IMR-90 (cell line): ENCODE results near the gene SIDT1. TPM values are rescaled to one million over a fixed set of nuclear protein-coding genes. Genes with fewer than 3 reads are reported as not detected.

Experiments used
- ATAC-seq: fragments of 200-7000 bp; cut with Tn5 transposase; 2 replicates; pipeline ENCODE4 v1.9.1; 2020; ENCODE audit warnings: low read depth, mild to moderate bottlenecking, moderate library complexity
- BruUV-seq: library from RNA; stranded (reverse); fragments of 400-500 nt; replicated peaks from 2 replicates; lab custom pipeline; 2021; lab: Mats Ljungman, UMichigan
- CTCF ChIA-PET: fragments of 300-600 bp; formaldehyde crosslinking; extraction: SDS; loops from one replicate; lab custom pipeline; 2021; ENCODE audit warnings: antibody characterized with exemption; lab: Yijun Ruan, JAX
- POLR2A ChIA-PET: fragments of 300-600 bp; sonication (Branson Sonifier 250); formaldehyde crosslinking; loops from one replicate; lab custom pipeline; 2022; ENCODE audit warnings: antibody characterized with exemption; ENCODE audit not compliant: unreplicated experiment; lab: Charles Lee
- DNase-seq: peaks from one replicate; pipeline ENCODE4 v3.0.0; 2013
- H2AFZ ChIP-seq: replicated peaks from 2 replicates; pipeline ENCODE3; 2013; ENCODE audit warnings: low read length, mild to moderate bottlenecking; ENCODE audit not compliant: poor library complexity
- H2AK5ac ChIP-seq: 2 replicates; pipeline ENCODE4 v1.6.1; 2013; ENCODE audit warnings: low read depth, low read length, inconsistent platforms
- H2AK9ac ChIP-seq: replicated peaks from 2 replicates; pipeline ENCODE3; 2013; ENCODE audit warnings: mild to moderate bottlenecking, low read depth, low read length, moderate library complexity; ENCODE audit not compliant: poor library complexity
- H2BK120ac ChIP-seq: 2 replicates; pipeline ENCODE4 v1.6.1; 2013; ENCODE audit warnings: low read depth, low read length, inconsistent platforms
- H2BK15ac ChIP-seq: 3 replicates; pipeline ENCODE4 v1.6.1; 2013; ENCODE audit warnings: low read depth, low read length, inconsistent platforms
- H2BK20ac ChIP-seq: 2 replicates; pipeline ENCODE4 v1.6.1; 2013; ENCODE audit warnings: low read depth, mild to moderate bottlenecking, inconsistent platforms, low read length, moderate library complexity
- H2BK5ac ChIP-seq: 2 replicates; pipeline ENCODE4 v1.6.1; 2013; ENCODE audit warnings: mild to moderate bottlenecking, low read depth, low read length, inconsistent platforms; ENCODE audit not compliant: poor library complexity, severe bottlenecking
- H3K14ac ChIP-seq: replicated peaks from 2 replicates; pipeline ENCODE4 v1.6.1; 2013; ENCODE audit warnings: low read depth, low read length, inconsistent platforms
- H3K18ac ChIP-seq: 2 replicates; pipeline ENCODE4 v1.6.1; 2013; ENCODE audit warnings: low read depth, low read length, control low read depth
- H3K23ac ChIP-seq: 2 replicates; pipeline ENCODE4 v1.6.1; 2013; ENCODE audit warnings: low read depth, low read length, inconsistent platforms
- H3K27ac ChIP-seq: 2 replicates; pipeline ENCODE4 v1.5.1; 2013; ENCODE audit warnings: mild to moderate bottlenecking, control low read depth, low read length; ENCODE audit not compliant: insufficient read depth
- H3K27me3 ChIP-seq: 2 replicates; pipeline ENCODE4 v1.6.1; 2013; ENCODE audit warnings: low read length; ENCODE audit not compliant: control insufficient read depth, insufficient read depth
- H3K36me3 ChIP-seq: 2 replicates; pipeline ENCODE4 v1.6.1; 2013; ENCODE audit warnings: low read length, mixed read lengths; ENCODE audit not compliant: control insufficient read depth, insufficient read depth
- H3K4ac ChIP-seq: 2 replicates; pipeline ENCODE4 v1.6.1; 2013; ENCODE audit warnings: low read depth, low read length, inconsistent platforms
- H3K4me1 ChIP-seq: 2 replicates; pipeline ENCODE4 v1.6.1; 2013; ENCODE audit warnings: low read length, mixed read lengths; ENCODE audit not compliant: control insufficient read depth, insufficient read depth
- H3K4me2 ChIP-seq: 2 replicates; pipeline ENCODE4 v1.6.1; 2013; ENCODE audit warnings: low read depth, mild to moderate bottlenecking, control low read depth, low read length, moderate library complexity
- H3K4me3 ChIP-seq: 2 replicates; pipeline ENCODE4 v1.5.1; 2013; ENCODE audit warnings: low read depth, mild to moderate bottlenecking, control low read depth, low read length, moderate library complexity; ENCODE audit not compliant: insufficient read depth
- H3K56ac ChIP-seq: 2 replicates; pipeline ENCODE4 v1.6.1; 2013; ENCODE audit warnings: low read length, inconsistent platforms; ENCODE audit not compliant: insufficient read depth; ENCODE audit errors: extremely low read depth
- H3K79me1 ChIP-seq, 2 experiments: 2 replicates each; pipeline ENCODE4 v1.6.1; 2013; ENCODE audit warnings: low read length in 2 of 2, inconsistent platforms in 1 of 2, low read depth in 1 of 2
- H3K9ac ChIP-seq: 2 replicates; pipeline ENCODE4 v1.6.1; 2013; ENCODE audit warnings: low read depth, low read length, control low read depth
- H3K9me1 ChIP-seq: 2 replicates; pipeline ENCODE4 v1.6.1; 2013; ENCODE audit warnings: low read length, inconsistent platforms; ENCODE audit not compliant: insufficient read depth
- H3K9me3 ChIP-seq: 2 replicates; pipeline ENCODE4 v1.6.1; 2013; ENCODE audit warnings: low read length; ENCODE audit not compliant: control insufficient read depth, insufficient read depth
- H4K20me1 ChIP-seq: 2 replicates; pipeline ENCODE4 v1.6.1; 2013; ENCODE audit warnings: low read length, inconsistent platforms; ENCODE audit not compliant: insufficient read depth
- H4K5ac ChIP-seq: 2 replicates; pipeline ENCODE4 v1.6.1; 2013; ENCODE audit warnings: mild to moderate bottlenecking, low read depth, low read length, control low read depth
- H4K8ac ChIP-seq, 2 experiments: 2 replicates each; pipeline ENCODE4 v1.6.1; 2013; ENCODE audit warnings: low read depth in 2 of 2, low read length in 2 of 2, control low read depth in 1 of 2, inconsistent platforms in 1 of 2
- H4K91ac ChIP-seq: 2 replicates; pipeline ENCODE4 v1.6.1; 2013; ENCODE audit warnings: low read depth, low read length, inconsistent platforms; ENCODE audit not compliant: insufficient read depth
- BHLHE40 ChIP-seq: fragments of 150-350 bp; IDR thresholded peaks from 2 replicates; pipeline ENCODE4 v1.6.1; 2016; ENCODE audit warnings: mild to moderate bottlenecking, low read depth, low read length
- CEBPB ChIP-seq: IDR thresholded peaks from 2 replicates; pipeline ENCODE4 v1.6.1; 2012; ENCODE audit warnings: low read depth, low read length, improper control_type of control experiment
- ELK1 ChIP-seq: fragments of 150-350 bp; IDR thresholded peaks from 2 replicates; pipeline ENCODE4 v1.6.1; 2016; ENCODE audit warnings: low read depth, mild to moderate bottlenecking, low read length, moderate library complexity, borderline replicate concordance
- FOS ChIP-seq: fragments of 150-350 bp; IDR thresholded peaks from 2 replicates; pipeline ENCODE4 v1.6.1; 2016; ENCODE audit warnings: low read depth, low read length
- NFE2L2 ChIP-seq: fragments of 150-350 bp; IDR thresholded peaks from 2 replicates; pipeline ENCODE4 v1.6.1; 2016; ENCODE audit warnings: low read depth, mild to moderate bottlenecking, low read length
- POLR2A ChIP-seq: IDR thresholded peaks from 2 replicates; pipeline ENCODE4 v1.6.1; 2012; ENCODE audit warnings: mild to moderate bottlenecking, low read depth, low read length
- USF2 ChIP-seq: fragments of 150-350 bp; IDR thresholded peaks from 2 replicates; pipeline ENCODE4 v1.6.1; 2017; ENCODE audit warnings: mild to moderate bottlenecking, antibody characterized with exemption, low read length, low read depth
- WGBS, 2 experiments: methylation state at CpG; one replicate each; pipeline versions ENCODE4 v1.1.5 to v1.1.7; 2013; ENCODE audit warnings: missing lambda C conversion rate in 2 of 2; ENCODE audit not compliant: insufficient read length in 1 of 2; ENCODE audit errors: extremely low coverage in 2 of 2; 5-methylcytosine and 5-hydroxymethylcytosine counted together
- dilution Hi-C: fragments of 300-500 bp; cut with HindIII; formaldehyde crosslinking; loops from one replicate; pipeline ENCODE4 v1.14.3; 2018; ENCODE audit warnings: low sequenced_read_pairs; ENCODE audit not compliant: unreplicated experiment
- in situ Hi-C: fragments of 300-500 bp; cut with MboI; formaldehyde crosslinking; loops from 3 replicates; pipeline ENCODE4 v1.14.3; 2019; ENCODE audit warnings: low sequenced_read_pairs, inconsistent platforms, mixed read lengths
- intact Hi-C: fragments of 100-400 bp; cut with micrococcal nuclease; formaldehyde crosslinking; loops from 2 replicates; pipeline ENCODE4 v1.10.0; 2022
- polyA plus RNA-seq, 3 experiments: library from polyadenylated mRNA; depleted of rRNA; stranded (reverse); fragments of >200 nt; gene quantifications; 2 replicates each; pipeline ENCODE4 v1.2.3, GENCODE V29; 2012; ENCODE audit warnings: low replicate concordance in 1 of 3
- total RNA-seq: library from RNA; depleted of rRNA; stranded (reverse); fragments of >200 nt; gene quantifications from 2 replicates; pipeline ENCODE4 v1.2.3, GENCODE V29; 2012
- TF ChIP-seq, protein P1 (sequence below): conservative IDR thresholded peaks from 2 replicates; pipeline ENCODE4 v1.5.1; 2012; ENCODE audit warnings: mild to moderate bottlenecking, low read depth, low read length, improper control_type of control experiment

SIDT1 gene
- total and polyA plus RNA-seq, 2 of the 4 experiments (the other 2 are of a cell fraction): not detected

DNA sequence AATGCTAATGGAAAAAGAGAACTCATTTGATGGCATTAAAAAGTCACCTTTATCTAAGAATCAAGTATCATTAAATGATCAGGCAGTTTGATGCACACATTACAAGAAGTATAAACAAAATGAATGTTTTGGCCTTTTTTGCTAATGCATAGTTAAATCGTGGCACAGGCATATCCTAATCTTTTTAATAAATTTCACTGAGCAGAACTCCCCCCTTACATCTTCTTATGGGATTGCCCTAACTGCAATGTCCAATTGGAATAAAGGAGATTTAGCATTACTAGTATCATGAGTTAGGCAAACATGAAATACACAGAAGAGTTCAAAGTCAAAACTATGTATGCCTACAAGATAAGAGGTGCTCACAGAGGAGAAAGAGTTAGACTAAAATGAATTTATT, 131.4 kb downstream of the SIDT1 start:
- dilution Hi-C loops (no loop called here), in situ Hi-C loops (no loop called here), intact Hi-C loops (no loop called here)
- POLR2A ChIA-PET: no interaction called here
- Histone ChIP-seq H2AFZ (no peak overlapping the region), H3K4ac (no peak overlapping the region), H2BK20ac (no peak overlapping the region), H4K5ac (no peak overlapping the region), H2BK5ac (no peak overlapping the region), H3K9me3 (no peaks in the 10 kb centered on the region), H2AK5ac (no peak overlapping the region), H3K56ac (no peak overlapping the region), H2BK120ac (no peak overlapping the region), H3K4me3 (no peak overlapping the region), H3K18ac (no peak overlapping the region), H3K23ac (no peak overlapping the region), H3K27me3 (no peaks in the 10 kb centered on the region), H4K91ac (no peak overlapping the region), H2BK15ac (no peak overlapping the region), H3K9ac (no peak overlapping the region), H3K36me3 (peaks cover 19% of the 10 kb centered on the region), H3K4me2 (no peak overlapping the region), H2AK9ac (no peak overlapping the region), H3K27ac (no peak overlapping the region), H3K4me1 (peaks cover 7% of the 10 kb centered on the region), H3K79me1 (no peaks in the 10 kb centered on the region; a peak in 1 of 4 replicates), H4K8ac (no peak overlapping the region), H3K9me1 (peaks cover 11% of the 10 kb centered on the region), H4K20me1 (no peaks in the 10 kb centered on the region), H3K14ac (no peak overlapping the region)
- ATAC-seq (no peak), DNase-seq (no peak)
- no TSS peak for BruUV-seq
- no CpG with 5 or more reads among the region's 1 CpG for WGBS, 2 experiments
- no peak for TF ChIP-seq CEBPB
- TF ChIP-seq BHLHE40: no peak
- TF ChIP-seq ELK1: no peak
- TF ChIP-seq POLR2A: no peak
- TF ChIP-seq NFE2L2: no peak
- TF ChIP-seq, protein P1, sequence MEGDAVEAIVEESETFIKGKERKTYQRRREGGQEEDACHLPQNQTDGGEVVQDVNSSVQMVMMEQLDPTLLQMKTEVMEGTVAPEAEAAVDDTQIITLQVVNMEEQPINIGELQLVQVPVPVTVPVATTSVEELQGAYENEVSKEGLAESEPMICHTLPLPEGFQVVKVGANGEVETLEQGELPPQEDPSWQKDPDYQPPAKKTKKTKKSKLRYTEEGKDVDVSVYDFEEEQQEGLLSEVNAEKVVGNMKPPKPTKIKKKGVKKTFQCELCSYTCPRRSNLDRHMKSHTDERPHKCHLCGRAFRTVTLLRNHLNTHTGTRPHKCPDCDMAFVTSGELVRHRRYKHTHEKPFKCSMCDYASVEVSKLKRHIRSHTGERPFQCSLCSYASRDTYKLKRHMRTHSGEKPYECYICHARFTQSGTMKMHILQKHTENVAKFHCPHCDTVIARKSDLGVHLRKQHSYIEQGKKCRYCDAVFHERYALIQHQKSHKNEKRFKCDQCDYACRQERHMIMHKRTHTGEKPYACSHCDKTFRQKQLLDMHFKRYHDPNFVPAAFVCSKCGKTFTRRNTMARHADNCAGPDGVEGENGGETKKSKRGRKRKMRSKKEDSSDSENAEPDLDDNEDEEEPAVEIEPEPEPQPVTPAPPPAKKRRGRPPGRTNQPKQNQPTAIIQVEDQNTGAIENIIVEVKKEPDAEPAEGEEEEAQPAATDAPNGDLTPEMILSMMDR: no peak
- no peak for TF ChIP-seq USF2
- TF ChIP-seq FOS: no peak
- CTCF ChIA-PET: no interaction called here
